CD4-positive, alpha-beta T cell treated with Interleukin-17A for 1 hour (primary cell): ENCODE measurements around the gene BMP7.

Experiments used
- DNase-seq: peaks from one replicate; pipeline ENCODE4 v3.0.0-alpha.2; 2020

BMP7 gene

GRCh38 chr20:57224641-57225138, 41.8 kb downstream of the BMP7 start:
- no peak for DNase-seq

DNA sequence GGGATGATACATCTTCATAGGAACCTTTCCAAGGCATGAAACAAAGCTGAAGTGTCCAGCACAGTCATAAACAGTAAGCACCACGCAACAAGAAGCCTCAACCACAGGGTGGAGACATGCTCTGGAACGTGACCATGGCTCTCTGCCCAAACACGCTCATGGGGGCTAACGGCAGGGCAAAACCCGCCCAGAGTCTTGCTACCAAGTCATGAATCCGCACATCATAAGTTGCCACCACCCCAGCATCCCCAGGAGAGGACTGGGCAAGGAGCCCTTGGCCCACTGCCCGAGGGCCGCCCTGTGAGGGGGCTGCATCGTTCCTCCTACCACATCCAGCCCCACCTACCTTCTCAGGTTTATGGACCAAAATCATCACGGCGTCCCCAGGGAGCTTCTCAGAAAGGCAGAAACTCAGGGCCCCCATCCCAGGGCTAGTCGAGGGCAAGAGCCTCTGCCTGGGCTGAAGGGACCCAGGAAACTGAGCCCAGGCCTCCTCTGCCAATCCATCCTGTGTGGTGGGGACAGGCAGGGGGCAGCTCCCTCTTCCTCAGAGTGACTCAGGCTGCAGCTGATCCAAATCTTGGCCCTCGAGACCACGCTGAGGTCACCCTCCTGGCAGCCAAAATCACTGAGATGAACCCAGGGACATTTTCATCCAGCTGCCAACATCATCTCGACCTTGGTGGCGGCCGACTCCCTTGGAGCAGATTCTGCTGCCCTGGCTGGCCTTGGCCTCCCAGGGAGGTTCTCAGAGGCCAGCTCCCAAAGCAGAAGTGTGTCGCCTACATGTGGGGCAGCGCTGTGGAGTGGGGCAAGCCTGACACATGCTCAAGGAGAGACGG, 42.6 kb downstream of the BMP7 start:
- no peak for DNase-seq

GRCh38 chr20:57222631-57222950, 43.9 kb downstream of the BMP7 start:
- DNase-seq: no peak

GRCh38 chr20:57221916-57222630, 44.4 kb downstream of the BMP7 start:
- DNase-seq: no peak

GRCh38 chr20:57220337-57221145, 45.9 kb downstream of the BMP7 start:
- no peak for DNase-seq

DNA sequence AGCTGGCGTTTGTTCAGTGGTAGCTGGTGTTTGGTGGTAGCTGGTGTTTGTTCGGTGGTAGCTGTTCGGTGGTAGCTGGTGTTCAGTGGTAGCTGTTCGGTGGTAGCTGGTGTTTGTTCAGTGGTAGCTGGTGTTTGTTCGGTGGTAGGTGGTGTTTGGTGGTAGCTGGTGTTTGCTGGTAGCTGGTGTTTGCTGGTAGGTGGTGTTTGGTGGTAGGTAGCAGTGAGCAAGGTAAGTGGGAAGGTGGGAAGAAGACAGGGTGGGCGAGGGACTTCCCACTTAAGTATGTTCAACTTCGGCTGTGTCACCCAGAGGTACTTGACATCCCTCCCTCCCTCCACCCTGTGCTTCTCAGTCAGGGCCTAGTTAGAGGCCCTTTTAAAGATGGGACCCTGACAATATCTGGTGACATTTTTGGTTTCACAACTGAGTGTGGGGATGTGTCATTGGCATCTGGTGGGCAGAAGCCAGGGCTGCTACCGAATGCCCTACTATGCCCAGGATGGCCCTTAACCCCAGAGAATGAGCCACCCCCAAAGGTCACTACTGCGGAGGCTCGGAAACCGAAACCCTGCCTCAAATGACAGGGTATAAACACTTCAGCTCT, 47.3 kb downstream of the BMP7 start:
- no peak for DNase-seq

DNA sequence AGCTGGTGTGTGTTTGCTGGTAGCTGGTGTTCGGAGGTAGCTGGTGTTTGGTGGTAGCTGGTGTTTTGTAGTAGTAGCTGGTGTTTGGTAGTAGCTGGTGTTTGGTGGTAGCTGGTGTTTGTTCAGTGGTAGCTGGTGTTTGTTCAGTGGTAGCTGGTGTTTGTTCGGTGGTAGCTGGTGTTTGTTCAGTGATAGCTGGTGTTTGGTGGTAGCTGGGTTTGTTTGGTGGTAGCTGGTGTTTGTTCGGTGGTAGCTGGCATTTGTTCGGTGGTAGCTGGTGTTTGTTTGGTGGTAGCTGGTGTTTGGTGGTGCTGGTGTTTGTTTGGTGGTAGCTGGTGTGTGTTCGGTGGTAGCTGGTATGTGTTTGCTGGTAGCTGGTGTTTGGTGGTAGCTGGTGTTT, 48.0 kb downstream of the BMP7 start:
- no peak for DNase-seq

GRCh38 chr20:57217802-57218201, 48.6 kb downstream of the BMP7 start:
- no peak for DNase-seq

- DNase-seq: no peak
These were observed 49.8 kb downstream of the BMP7 start for GRCh38 chr20:57216669-57217068.

DNA sequence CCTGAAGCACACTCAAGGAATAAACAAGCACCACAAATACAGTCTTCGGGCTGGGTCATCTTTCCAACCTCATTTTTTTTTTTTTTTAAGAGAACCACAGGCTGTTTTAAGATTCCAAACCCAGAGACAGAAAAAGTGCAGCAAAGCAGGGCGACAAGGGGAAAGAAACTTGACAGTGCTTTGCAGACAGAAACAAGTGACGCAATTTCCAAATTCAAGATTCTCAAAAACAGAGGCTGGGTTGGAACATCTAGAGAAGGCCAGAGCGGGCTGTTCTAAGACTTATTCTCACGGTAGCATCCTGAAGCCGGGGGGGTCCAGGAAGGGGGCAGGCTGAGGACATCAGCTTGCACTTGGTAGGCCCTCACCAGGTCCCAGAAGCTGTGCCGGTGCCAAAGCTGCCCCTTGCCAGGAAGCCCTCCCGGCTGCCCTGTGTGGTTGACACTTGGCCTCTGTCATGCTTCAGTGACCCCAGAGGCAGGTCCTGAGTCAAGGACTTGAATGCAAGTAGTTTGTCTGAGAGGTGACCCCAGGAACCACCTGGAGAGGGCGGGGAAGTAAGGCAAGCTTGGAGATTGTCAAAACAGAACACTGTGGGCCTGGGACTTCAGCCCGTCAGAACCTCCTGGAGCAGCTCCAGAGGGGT, 50.5 kb downstream of the BMP7 start:
- DNase-seq: no peak

- no peak for DNase-seq
These were observed 51.0 kb downstream of the BMP7 start for GRCh38 chr20:57215426-57215825.

GRCh38 chr20:57214948-57215347, 51.5 kb downstream of the BMP7 start:
- no peak for DNase-seq

GRCh38 chr20:57214427-57214826, 52.0 kb downstream of the BMP7 start:
- no peak for DNase-seq

DNA sequence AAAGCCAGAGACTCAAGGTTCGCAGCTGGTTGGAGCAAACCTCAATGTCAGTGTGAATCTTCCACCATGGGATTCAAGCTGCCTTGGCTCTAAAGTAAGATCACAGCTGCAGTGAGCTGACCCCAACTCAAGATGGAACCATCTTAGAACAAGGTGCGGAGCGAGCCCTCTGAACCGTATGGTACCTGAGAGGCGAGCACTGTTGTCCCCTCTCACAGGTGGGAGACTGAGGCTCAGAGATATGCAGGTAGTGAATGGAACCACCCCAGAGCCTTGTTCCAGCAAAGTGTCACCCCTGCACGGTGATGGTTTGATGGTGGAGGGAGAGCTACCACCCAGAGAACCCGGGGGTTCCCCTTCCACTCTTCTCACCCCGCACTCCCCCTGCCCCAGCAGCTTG, 52.5 kb downstream of the BMP7 start:
- no peak for DNase-seq

DNA sequence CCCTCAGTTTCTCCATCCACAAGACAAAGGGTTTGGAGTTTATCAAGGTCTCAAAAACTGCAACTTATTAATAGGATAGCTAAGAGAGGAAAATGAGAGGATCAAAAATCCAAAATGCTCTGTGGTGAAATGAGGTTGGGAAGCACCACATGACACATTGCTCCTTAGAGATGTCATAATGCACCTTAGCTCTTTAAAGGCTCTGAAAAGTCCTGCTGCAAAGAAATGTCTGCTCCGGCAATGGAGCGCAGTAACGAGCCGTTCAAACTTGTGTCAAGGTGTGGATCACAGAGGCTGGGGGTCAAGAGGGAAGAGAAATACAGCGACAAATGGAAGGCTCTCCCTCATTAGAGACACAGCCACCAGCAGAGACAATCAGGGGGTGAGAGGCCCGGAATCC, 53.1 kb downstream of the BMP7 start:
- DNase-seq: no peak

- no peak for DNase-seq
These were observed 53.7 kb downstream of the BMP7 start for GRCh38 chr20:57212534-57213276.

- DNase-seq: no peak
These were observed 54.4 kb downstream of the BMP7 start for GRCh38 chr20:57211908-57212533.

DNA sequence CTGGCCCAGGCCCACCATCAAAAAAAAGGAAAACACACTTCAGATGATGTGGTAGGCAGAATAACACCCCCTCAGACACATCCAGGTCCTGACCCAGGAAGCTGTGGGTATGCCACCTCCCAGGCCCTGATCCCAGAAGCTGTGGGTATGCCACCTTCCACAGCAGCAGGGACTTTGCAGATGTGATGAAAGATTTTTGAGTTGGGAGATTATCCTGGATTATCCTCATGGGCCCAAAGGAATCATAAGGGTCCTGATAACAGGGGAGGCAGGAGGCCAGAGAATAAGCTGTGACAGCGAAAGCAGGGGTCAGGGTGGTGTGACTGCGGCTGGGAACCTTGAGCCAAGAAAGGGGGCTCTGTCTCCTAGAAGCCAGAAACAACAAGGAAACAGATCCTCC, 55.0 kb downstream of the BMP7 start:
- no peak for DNase-seq

- DNase-seq: no peak
These were observed 55.5 kb downstream of the BMP7 start for GRCh38 chr20:57210911-57211280.

GRCh38 chr20:57210054-57210910, 56.2 kb downstream of the BMP7 start:
- DNase-seq: no peak
